ENCODE results near the gene RAD51B.

RAD51B gene

DNA sequence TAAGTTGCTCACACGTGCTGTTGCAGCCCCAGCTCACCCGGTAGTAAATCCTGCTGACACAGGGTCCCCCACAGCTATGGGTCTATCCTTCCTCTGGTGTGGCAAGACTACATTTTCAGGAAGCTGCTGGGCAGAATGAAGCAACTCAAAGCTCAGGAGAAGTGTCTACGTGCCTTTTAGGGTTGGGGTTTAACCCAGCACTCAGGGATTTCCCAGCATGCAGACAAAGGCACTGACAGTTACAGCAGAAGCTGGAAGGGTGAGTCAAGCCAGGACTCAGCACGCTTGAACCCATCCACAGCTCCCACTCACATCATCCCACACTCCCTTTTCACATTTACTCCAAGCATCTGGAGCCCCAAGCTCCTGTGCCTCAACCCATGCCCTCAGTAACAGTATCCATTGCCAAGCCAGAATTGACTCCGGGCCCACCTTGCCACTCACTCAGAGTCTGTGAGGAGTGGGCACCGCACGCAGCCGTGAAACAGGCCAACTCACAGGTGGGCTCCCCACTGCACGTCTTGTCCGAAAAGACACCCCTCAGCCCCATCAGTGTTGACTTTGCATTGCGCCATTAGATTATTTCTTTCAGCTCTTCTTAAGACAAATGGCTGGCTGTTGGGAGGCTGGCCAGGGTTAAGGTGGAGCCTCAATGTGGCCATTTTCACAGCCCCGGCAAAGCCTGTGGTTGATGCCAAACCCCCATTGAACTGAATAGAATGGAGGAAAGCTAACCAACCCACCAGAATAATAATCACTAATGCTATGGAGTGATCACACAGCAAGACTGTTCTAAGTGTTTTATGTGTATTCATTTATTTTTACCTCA is 913.7 kb downstream of the RAD51B start:
- Histone ChIP-seq H3K9me3 (no peaks in the 10 kb centered on the region), H3K4me3 (ENCODE audit: low read depth, low read length) (no peak overlapping the region), H3K4me1 (no peaks in the 10 kb centered on the region), H3K36me3 (no peaks in the 10 kb centered on the region), H3K27me3 (no peaks in the 10 kb centered on the region)
- DNase-seq = no peak
- TF ChIP-seq, protein P1, sequence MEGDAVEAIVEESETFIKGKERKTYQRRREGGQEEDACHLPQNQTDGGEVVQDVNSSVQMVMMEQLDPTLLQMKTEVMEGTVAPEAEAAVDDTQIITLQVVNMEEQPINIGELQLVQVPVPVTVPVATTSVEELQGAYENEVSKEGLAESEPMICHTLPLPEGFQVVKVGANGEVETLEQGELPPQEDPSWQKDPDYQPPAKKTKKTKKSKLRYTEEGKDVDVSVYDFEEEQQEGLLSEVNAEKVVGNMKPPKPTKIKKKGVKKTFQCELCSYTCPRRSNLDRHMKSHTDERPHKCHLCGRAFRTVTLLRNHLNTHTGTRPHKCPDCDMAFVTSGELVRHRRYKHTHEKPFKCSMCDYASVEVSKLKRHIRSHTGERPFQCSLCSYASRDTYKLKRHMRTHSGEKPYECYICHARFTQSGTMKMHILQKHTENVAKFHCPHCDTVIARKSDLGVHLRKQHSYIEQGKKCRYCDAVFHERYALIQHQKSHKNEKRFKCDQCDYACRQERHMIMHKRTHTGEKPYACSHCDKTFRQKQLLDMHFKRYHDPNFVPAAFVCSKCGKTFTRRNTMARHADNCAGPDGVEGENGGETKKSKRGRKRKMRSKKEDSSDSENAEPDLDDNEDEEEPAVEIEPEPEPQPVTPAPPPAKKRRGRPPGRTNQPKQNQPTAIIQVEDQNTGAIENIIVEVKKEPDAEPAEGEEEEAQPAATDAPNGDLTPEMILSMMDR (IDR thresholded peaks at IDR 0.05; ENCODE audit: low read depth, low read length) = no peak

DNA sequence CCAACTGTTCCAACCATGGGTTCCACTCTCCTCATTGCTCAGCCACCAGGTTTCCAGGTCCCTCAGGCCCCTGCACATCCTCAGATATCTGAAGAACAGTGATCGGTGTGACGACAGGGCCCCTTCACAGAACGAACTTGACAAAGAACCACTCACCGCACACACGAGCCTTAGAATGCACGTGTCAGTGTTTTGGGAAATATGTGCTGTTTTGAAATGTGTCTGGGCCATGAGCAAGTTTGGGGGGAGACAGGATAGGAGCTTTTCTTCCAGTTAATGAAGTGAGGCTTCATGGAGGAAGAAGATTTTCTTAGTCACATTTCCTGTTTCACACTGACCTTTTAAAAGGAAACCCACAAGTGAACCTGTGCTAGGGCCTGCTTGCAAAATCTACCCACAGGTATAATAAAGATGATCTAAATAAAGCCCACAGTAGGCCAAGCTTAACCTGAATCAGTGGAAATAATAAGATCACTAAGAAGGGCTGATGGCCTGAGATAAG is 914.7 kb downstream of the RAD51B start:
- Histone ChIP-seq H3K9me3 (no peaks in the 10 kb centered on the region), H3K27me3 (no peaks in the 10 kb centered on the region), H3K4me3 (ENCODE audit: low read depth, low read length) (no peak overlapping the region), H3K36me3 (no peaks in the 10 kb centered on the region), H3K4me1 (no peaks in the 10 kb centered on the region)
- TF ChIP-seq, protein P1 (IDR thresholded peaks at IDR 0.05; ENCODE audit: low read depth, low read length) = no peak
- DNase-seq = no peak

- no peaks in the 10 kb centered on the region for H3K9me3 ChIP-seq
- no peaks in the 10 kb centered on the region for H3K4me1 ChIP-seq
- H3K27me3 ChIP-seq = no peaks in the 10 kb centered on the region
- TF ChIP-seq, protein P1 (IDR thresholded peaks at IDR 0.05; ENCODE audit: low read depth, low read length) = no peak
- H3K4me3 ChIP-seq (ENCODE audit: low read depth, low read length) = no peak overlapping the region
- no peak for DNase-seq
- no peaks in the 10 kb centered on the region for H3K36me3 ChIP-seq
Observed at GRCh38 chr14:68735856-68736255, 916.3 kb downstream of the RAD51B start.

GRCh38 chr14:68736471-68736871 is 916.9 kb downstream of the RAD51B start:
- H3K36me3 ChIP-seq = no peaks in the 10 kb centered on the region
- no peaks in the 10 kb centered on the region for H3K27me3 ChIP-seq
- no peak overlapping the region for H3K4me3 ChIP-seq (ENCODE audit: low read depth, low read length)
- no peaks in the 10 kb centered on the region for H3K9me3 ChIP-seq
- no peak for DNase-seq
- TF ChIP-seq, protein P1 (IDR thresholded peaks at IDR 0.05; ENCODE audit: low read depth, low read length) = no peak
- no peaks in the 10 kb centered on the region for H3K4me1 ChIP-seq

GRCh38 chr14:68737086-68737485 is 917.5 kb downstream of the RAD51B start:
- no peak overlapping the region for H3K4me3 ChIP-seq (ENCODE audit: low read depth, low read length)
- DNase-seq = no peak
- no peaks in the 10 kb centered on the region for H3K4me1 ChIP-seq
- H3K36me3 ChIP-seq = no peaks in the 10 kb centered on the region
- H3K27me3 ChIP-seq = no peaks in the 10 kb centered on the region
- TF ChIP-seq, protein P1 (IDR thresholded peaks at IDR 0.05; ENCODE audit: low read depth, low read length) = no peak
- H3K9me3 ChIP-seq = no peaks in the 10 kb centered on the region

GRCh38 chr14:68738559-68738958 is 919.0 kb downstream of the RAD51B start:
- H3K4me3 ChIP-seq (ENCODE audit: low read depth, low read length) = no peak overlapping the region
- TF ChIP-seq, protein P1 (IDR thresholded peaks at IDR 0.05; ENCODE audit: low read depth, low read length) = no peak
- H3K36me3 ChIP-seq = no peaks in the 10 kb centered on the region
- H3K27me3 ChIP-seq = no peaks in the 10 kb centered on the region
- no peaks in the 10 kb centered on the region for H3K4me1 ChIP-seq
- H3K9me3 ChIP-seq = no peaks in the 10 kb centered on the region
- DNase-seq = no peak

Measured in BE2C (cell line).